Measurements from ENCODE around the gene BLOC1S2.

Gene BLOC1S2

DNA sequence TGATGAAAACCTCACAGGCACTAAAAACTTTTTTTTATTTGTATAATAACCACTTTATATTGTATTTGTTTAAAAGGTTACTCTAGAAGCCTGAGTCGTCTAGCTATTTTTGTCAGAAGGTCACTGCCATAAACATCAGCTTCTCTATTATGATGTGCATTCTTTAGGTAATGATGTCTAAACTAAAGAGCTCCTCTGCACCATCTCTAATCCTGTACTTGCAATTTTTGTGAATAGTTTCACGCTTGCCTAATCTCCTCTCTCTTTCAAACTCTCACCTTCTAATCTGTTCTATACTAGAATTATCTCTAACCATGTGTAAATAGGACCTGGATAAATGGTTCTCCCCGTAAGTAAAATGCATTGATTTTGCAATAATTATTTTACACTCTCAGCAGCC is 46.6 kb downstream of the BLOC1S2 start:
- no peaks in the 10 kb centered on the region for H3K27me3 ChIP-seq (replicated peaks; ENCODE audit: control insufficient read depth, insufficient read depth, low read length)
- H3K4me3 ChIP-seq (replicated peaks; ENCODE audit: low read depth, low read length), result no peak overlapping the region
- TF ChIP-seq, protein P1, sequence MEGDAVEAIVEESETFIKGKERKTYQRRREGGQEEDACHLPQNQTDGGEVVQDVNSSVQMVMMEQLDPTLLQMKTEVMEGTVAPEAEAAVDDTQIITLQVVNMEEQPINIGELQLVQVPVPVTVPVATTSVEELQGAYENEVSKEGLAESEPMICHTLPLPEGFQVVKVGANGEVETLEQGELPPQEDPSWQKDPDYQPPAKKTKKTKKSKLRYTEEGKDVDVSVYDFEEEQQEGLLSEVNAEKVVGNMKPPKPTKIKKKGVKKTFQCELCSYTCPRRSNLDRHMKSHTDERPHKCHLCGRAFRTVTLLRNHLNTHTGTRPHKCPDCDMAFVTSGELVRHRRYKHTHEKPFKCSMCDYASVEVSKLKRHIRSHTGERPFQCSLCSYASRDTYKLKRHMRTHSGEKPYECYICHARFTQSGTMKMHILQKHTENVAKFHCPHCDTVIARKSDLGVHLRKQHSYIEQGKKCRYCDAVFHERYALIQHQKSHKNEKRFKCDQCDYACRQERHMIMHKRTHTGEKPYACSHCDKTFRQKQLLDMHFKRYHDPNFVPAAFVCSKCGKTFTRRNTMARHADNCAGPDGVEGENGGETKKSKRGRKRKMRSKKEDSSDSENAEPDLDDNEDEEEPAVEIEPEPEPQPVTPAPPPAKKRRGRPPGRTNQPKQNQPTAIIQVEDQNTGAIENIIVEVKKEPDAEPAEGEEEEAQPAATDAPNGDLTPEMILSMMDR (IDR thresholded peaks at IDR 0.05; ENCODE audit: insufficient read depth, low read length, poor library complexity, severe bottlenecking), result no peak
- peaks cover 17% of the 10 kb centered on the region for H3K36me3 ChIP-seq (ENCODE audit: control insufficient read depth, insufficient read depth, low read length)
- no peak for DNase-seq (ENCODE audit: extremely low read depth, insufficient read length)

- DNase-seq (ENCODE audit: extremely low read depth, insufficient read length), result no peak
- Histone ChIP-seq H3K27me3 (replicated peaks; ENCODE audit: control insufficient read depth, insufficient read depth, low read length) (no peaks in the 10 kb centered on the region), H3K36me3 (ENCODE audit: control insufficient read depth, insufficient read depth, low read length) (peaks cover 20% of the 10 kb centered on the region), H3K4me3 (replicated peaks; ENCODE audit: low read depth, low read length) (no peak overlapping the region)
- TF ChIP-seq, protein P1 (IDR thresholded peaks at IDR 0.05; ENCODE audit: insufficient read depth, low read length, poor library complexity, severe bottlenecking), result no peak
Observed at GRCh38 chr10:100238429-100238828, 48.1 kb downstream of the BLOC1S2 start.

DNA sequence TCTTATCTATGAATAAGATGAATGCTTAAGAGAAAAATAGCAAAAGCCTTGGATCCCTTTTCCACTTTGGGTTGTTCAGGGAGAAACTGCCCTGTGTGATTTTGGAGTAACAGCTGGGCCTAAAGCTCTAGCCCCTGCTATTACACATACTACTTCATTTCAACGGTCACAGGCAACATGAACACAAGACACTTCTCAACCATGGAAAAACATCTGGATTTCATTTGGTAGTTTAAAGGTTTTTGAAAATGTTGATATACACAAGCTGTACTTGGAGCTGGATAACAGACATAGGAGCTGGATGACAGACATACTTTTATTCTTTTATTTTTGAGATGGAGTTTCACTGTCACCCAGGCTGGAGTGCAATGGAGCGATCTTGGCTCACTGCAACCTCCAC is 54.4 kb downstream of the BLOC1S2 start:
- Histone ChIP-seq H3K27me3 (replicated peaks; ENCODE audit: control insufficient read depth, insufficient read depth, low read length) (no peaks in the 10 kb centered on the region), H3K4me3 (replicated peaks; ENCODE audit: low read depth, low read length) (no peak overlapping the region), H3K36me3 (ENCODE audit: control insufficient read depth, insufficient read depth, low read length) (peaks cover 15% of the 10 kb centered on the region)
- TF ChIP-seq, protein P1 (IDR thresholded peaks at IDR 0.05; ENCODE audit: insufficient read depth, low read length, poor library complexity, severe bottlenecking), result no peak
- DNase-seq (ENCODE audit: extremely low read depth, insufficient read length), result no peak

- Histone ChIP-seq H3K4me3 (replicated peaks; ENCODE audit: low read depth, low read length) (peak overlapping the region; percentile 85), H3K36me3 (ENCODE audit: control insufficient read depth, insufficient read depth, low read length) (peaks cover 3% of the 10 kb centered on the region), H3K27me3 (replicated peaks; ENCODE audit: control insufficient read depth, insufficient read depth, low read length) (no peaks in the 10 kb centered on the region)
- DNase-seq (ENCODE audit: extremely low read depth, insufficient read length), result no peak
- TF ChIP-seq, protein P1 (IDR thresholded peaks at IDR 0.05; ENCODE audit: insufficient read depth, low read length, poor library complexity, severe bottlenecking), result no peak
Observed at GRCh38 chr10:100229819-100230422, 56.6 kb downstream of the BLOC1S2 start.

DNA sequence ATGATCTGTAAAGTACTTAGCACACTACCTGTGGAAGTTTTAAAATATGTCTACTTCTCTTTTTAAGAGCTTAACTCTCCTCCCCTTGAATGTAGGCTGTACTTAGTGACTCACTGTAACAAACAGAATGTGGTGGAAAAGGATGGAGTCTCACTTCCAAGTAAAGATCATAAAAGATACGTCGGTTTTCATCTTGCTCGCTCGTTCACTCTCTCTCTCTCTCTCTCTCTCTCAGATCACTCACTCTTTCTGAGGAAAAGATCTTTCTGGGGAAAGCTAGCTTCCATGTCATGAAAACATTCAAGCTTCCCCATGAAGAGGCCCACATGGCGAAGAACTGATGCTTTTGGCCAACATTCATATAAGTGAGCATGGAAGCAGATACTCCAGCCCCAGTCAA is 62.6 kb downstream of the BLOC1S2 start:
- no peak for DNase-seq (ENCODE audit: extremely low read depth, insufficient read length)
- peaks cover 4% of the 10 kb centered on the region for H3K36me3 ChIP-seq (ENCODE audit: control insufficient read depth, insufficient read depth, low read length)

More for the DNA sequence above, 62.6 kb downstream of the BLOC1S2 start:
- TF ChIP-seq, protein P1 (IDR thresholded peaks at IDR 0.05; ENCODE audit: insufficient read depth, low read length, poor library complexity, severe bottlenecking), result no peak
- no peaks in the 10 kb centered on the region for H3K27me3 ChIP-seq (replicated peaks; ENCODE audit: control insufficient read depth, insufficient read depth, low read length)
- H3K4me3 ChIP-seq (replicated peaks; ENCODE audit: low read depth, low read length), result no peak overlapping the region
